HepG2 (cell line): ENCODE measurements around the gene ALDH1L2. TPM values are rescaled to one million over a fixed set of nuclear protein-coding genes. Genes with fewer than 3 reads are reported as not detected.

Experiments
- AHR ChIP-seq: IDR thresholded peaks from 2 replicates; pipeline ENCODE4 v1.6.1; 2018; ENCODE audit warnings: missing genetic modification reagents, missing compliant biosample characterization
- ARID2 ChIP-seq: sonication (generic); formaldehyde crosslinking; IDR thresholded peaks from 2 replicates; pipeline ENCODE4 v1.8.1; 2022; ENCODE audit warnings: mild to moderate bottlenecking, missing genetic modification reagents, borderline replicate concordance
- BCL6 ChIP-seq: IDR thresholded peaks from 2 replicates; pipeline ENCODE4 v1.6.1; 2016; ENCODE audit warnings: missing genetic modification reagents, missing compliant biosample characterization
- CBX5 ChIP-seq: sonication (generic); formaldehyde crosslinking; IDR thresholded peaks from 2 replicates; pipeline ENCODE4 v1.4.0; 2020; ENCODE audit warnings: missing genetic modification reagents, borderline replicate concordance
- CHD2 ChIP-seq: IDR thresholded peaks from 2 replicates; pipeline ENCODE4 v1.6.1; 2011; ENCODE audit warnings: low read depth, low read length, improper control_type of control experiment
- ERF ChIP-seq: IDR thresholded peaks from 2 replicates; pipeline ENCODE4 v1.6.1; 2018; ENCODE audit warnings: missing biosample characterization, missing genetic modification reagents
- FOXA3 ChIP-seq: IDR thresholded peaks from 2 replicates; pipeline ENCODE4 v1.6.1; 2016; ENCODE audit warnings: missing genetic modification reagents, missing compliant biosample characterization
- FOXC1 ChIP-seq: sonication (generic); formaldehyde crosslinking; IDR thresholded peaks from 2 replicates; pipeline ENCODE4 v1.8.0; 2022; ENCODE audit warnings: mild to moderate bottlenecking, missing genetic modification reagents, borderline replicate concordance
- HMGXB3 ChIP-seq: sonication (generic); formaldehyde crosslinking; IDR thresholded peaks from 2 replicates; pipeline ENCODE4 v1.4.0; 2020; ENCODE audit warnings: missing genetic modification reagents, borderline replicate concordance
- HOXA5 ChIP-seq: sonication (generic); formaldehyde crosslinking; IDR thresholded peaks from 2 replicates; pipeline ENCODE4 v1.4.0; 2020; ENCODE audit warnings: missing genetic modification reagents
- IKZF1 ChIP-seq: fragments of 450-650 bp; IDR thresholded peaks from 2 replicates; pipeline ENCODE4 v1.7.1; 2016
- KDM2A ChIP-seq: sonication (generic); formaldehyde crosslinking; IDR thresholded peaks from 2 replicates; pipeline ENCODE4 v1.4.0; 2020; ENCODE audit warnings: low read depth, missing genetic modification reagents, borderline replicate concordance
- MED8 ChIP-seq: sonication (generic); formaldehyde crosslinking; IDR thresholded peaks from 2 replicates; pipeline ENCODE4 v1.8.1; 2023; ENCODE audit warnings: mild to moderate bottlenecking, missing genetic modification reagents; ENCODE audit not compliant: insufficient replicate concordance
- NAIF1 ChIP-seq: sonication (generic); formaldehyde crosslinking; IDR thresholded peaks from 2 replicates; pipeline ENCODE4 v1.5.0; 2020; ENCODE audit warnings: mild to moderate bottlenecking, missing genetic modification reagents, borderline replicate concordance
- U2AF2 ChIP-seq: fragments of 200-400 bp; formaldehyde crosslinking; IDR thresholded peaks from 2 replicates; pipeline ENCODE4 v1.6.1; 2017; ENCODE audit warnings: low read depth, mild to moderate bottlenecking, low read length
- ZGPAT ChIP-seq: IDR thresholded peaks from 2 replicates; pipeline ENCODE4 v1.6.1; 2016; ENCODE audit warnings: mild to moderate bottlenecking
- ZIK1 ChIP-seq: sonication (generic); formaldehyde crosslinking; IDR thresholded peaks from 2 replicates; pipeline ENCODE4 v1.5.0; 2020; ENCODE audit warnings: mild to moderate bottlenecking, low read depth, missing genetic modification reagents, borderline replicate concordance
- ZNF207 ChIP-seq: fragments of 450-650 bp; IDR thresholded peaks from 2 replicates; pipeline ENCODE4 v1.6.1; 2016; ENCODE audit warnings: antibody characterized with exemption, borderline replicate concordance
- ZNF567 ChIP-seq: sonication (generic); formaldehyde crosslinking; IDR thresholded peaks from 2 replicates; pipeline ENCODE4 v1.8.1; 2023; ENCODE audit warnings: mild to moderate bottlenecking, missing genetic modification reagents, borderline replicate concordance
- ZNF574 ChIP-seq: sonication (generic); formaldehyde crosslinking; IDR thresholded peaks from 2 replicates; pipeline ENCODE4 v1.4.0; 2020; ENCODE audit warnings: missing genetic modification reagents
- ZNF775 ChIP-seq: sonication (generic); formaldehyde crosslinking; IDR thresholded peaks from 2 replicates; pipeline ENCODE4 v1.4.0; 2020; ENCODE audit warnings: missing genetic modification reagents, mild to moderate bottlenecking, moderate library complexity, borderline replicate concordance
- polyA plus RNA-seq, 8 experiments: library from polyadenylated mRNA; depleted of rRNA in 3 of 8; stranded (reverse) in 7 of 8; unstranded in 1 of 8; fragments of >200 nt; fragmentation: Illumina TruSeq in 4 of 8; extraction: Trizol in 4 of 8; gene quantifications; 2 replicates each; pipeline versions ENCODE4 v1.2.1 to v1.2.3, GENCODE V29; 2011 to 2016; ENCODE audit warnings: low read depth in 4 of 8, missing spikeins in 1 of 8, mixed read lengths in 1 of 8; ENCODE audit not compliant: insufficient read depth in 1 of 8
- total RNA-seq, 5 experiments: library from RNA; depleted of rRNA; stranded (reverse); fragments of >200 nt; fragmentation: Illumina TruSeq; extraction: Trizol; gene quantifications; 2 replicates each; pipeline ENCODE4 v1.2.3, GENCODE V29; 2016; ENCODE audit warnings: low read depth in 1 of 5

The ALDH1L2 gene
- total and polyA plus RNA-seq, 2 of the 13 experiments (the other 11 are each of a cell fraction or from before 2014, with no cell fraction given), result 0.40 to 4.6 TPM

GRCh38 chr12:104986022-104986941 is 98.0 kb downstream of the ALDH1L2 start, which contains the start of gene NOPCHAP1 (continued):
- TF ChIP-seq HMGXB3 (CRISPR knock-in tag) (no peak), KDM2A (CRISPR knock-in tag) (peak; percentile 55), U2AF2 (no peak), AHR (CRISPR knock-in tag) (0 out of 2 replicates have a peak, but pooled peaks have one; percentile 51), CBX5 (CRISPR knock-in tag) (no peak; the same call in 1 of the 2 replicates), NAIF1 (CRISPR knock-in tag) (peak; percentile 56; the same call in 1 of the 2 replicates), ERF (CRISPR knock-in tag) (peak; percentile 59), CHD2 (no peak), ZNF567 (CRISPR knock-in tag) (0 out of 2 replicates have a peak, but pooled peaks have one; percentile 21), ZGPAT (peak; percentile 49; the same call in 1 of the 2 replicates), FOXC1 (peak; percentile 80; the same call in 1 of the 2 replicates), IKZF1 (no peak), FOXA3 (peak; percentile 38; the same call in 1 of the 2 replicates), ZIK1 (CRISPR knock-in tag) (no peak), BCL6 (0 out of 2 replicates have a peak, but pooled peaks have one; percentile 33), HOXA5 (CRISPR knock-in tag) (0 out of 2 replicates have a peak, but pooled peaks have one; percentile 49), ZNF574 (CRISPR knock-in tag) (0 out of 2 replicates have a peak, but pooled peaks have one; percentile 24), ZNF207 (no peak), ARID2 (CRISPR knock-in tag) (no peak), ZNF775 (CRISPR knock-in tag) (no peak), MED8 (CRISPR knock-in tag) (no peak)
